Neural progenitor cell (in vitro differentiated cells): Measurements from ENCODE around the gene CAND2. TPM values are rescaled to one million over a fixed set of nuclear protein-coding genes. Genes with fewer than 3 reads are reported as not detected.
A peak's percentile ranks its signal among the peaks of the same experiment; 100 is the strongest.

ENCODE experiments used
- DNase-seq: peaks from one replicate; pipeline ENCODE4 v3.0.0-alpha.2; 2016; ENCODE audit warnings: low spot score
- H2AFZ ChIP-seq: fragments of 200-600 bp; sonication (generic); replicated peaks from 2 replicates; pipeline ENCODE4 v1.6.1; 2016; ENCODE audit warnings: antibody characterized with exemption
- H3F3A ChIP-seq: fragments of 200-600 bp; sonication (generic); 2 replicates; pipeline ENCODE4 v1.6.1; 2016; ENCODE audit warnings: antibody characterized with exemption, low read depth
- H3K27ac ChIP-seq: fragments of 200-600 bp; sonication (generic); 2 replicates; pipeline ENCODE4 v1.5.1; 2016; ENCODE audit warnings: mild to moderate bottlenecking
- H3K27me3 ChIP-seq: fragments of 200-600 bp; sonication (generic); 2 replicates; pipeline ENCODE4 v1.6.1; 2016; ENCODE audit warnings: mild to moderate bottlenecking, moderate library complexity
- H3K36me3 ChIP-seq: fragments of 200-600 bp; sonication (generic); 2 replicates; pipeline ENCODE4 v1.5.1; 2016
- H3K4me1 ChIP-seq: fragments of 200-600 bp; sonication (generic); 2 replicates; pipeline ENCODE4 v1.6.1; 2016; ENCODE audit warnings: mixed run types
- H3K4me2 ChIP-seq: fragments of 200-600 bp; sonication (generic); 2 replicates; pipeline ENCODE4 v1.6.1; 2016
- H3K4me3 ChIP-seq: fragments of 200-600 bp; sonication (generic); 2 replicates; pipeline ENCODE4 v1.5.1; 2016
- H3K79me2 ChIP-seq: fragments of 200-600 bp; sonication (generic); 2 replicates; pipeline ENCODE4 v1.6.1; 2016; ENCODE audit warnings: low read depth
- H3K9ac ChIP-seq: fragments of 200-600 bp; sonication (generic); 2 replicates; pipeline ENCODE4 v1.6.1; 2016
- H3K9me3 ChIP-seq: fragments of 200-600 bp; sonication (generic); 2 replicates; pipeline ENCODE4 v1.5.1; 2016; ENCODE audit warnings: low read depth
- H4K20me1 ChIP-seq: fragments of 200-600 bp; sonication (generic); 2 replicates; pipeline ENCODE4 v1.6.1; 2016; ENCODE audit warnings: low read depth
- H3K27ac Mint-ChIP-seq: 3 replicates; pipeline ENCODE4 v1.8.0; 2021; ENCODE audit warnings: mixed read lengths
- H3K27me3 Mint-ChIP-seq: 2 replicates; pipeline ENCODE4 v1.8.0; 2022; ENCODE audit warnings: low read depth, mild to moderate bottlenecking, inconsistent platforms, moderate library complexity, mixed read lengths; ENCODE audit not compliant: insufficient read depth
- H3K36me3 Mint-ChIP-seq: 3 replicates; pipeline ENCODE4 v1.8.0; 2021; ENCODE audit warnings: mixed read lengths
- H3K4me1 Mint-ChIP-seq: 3 replicates; pipeline ENCODE4 v1.8.0; 2021; ENCODE audit warnings: mixed read lengths
- H3K4me3 Mint-ChIP-seq: 3 replicates; pipeline ENCODE4 v1.8.0; 2021; ENCODE audit warnings: mild to moderate bottlenecking, moderate library complexity, mixed read lengths
- H3K9me3 Mint-ChIP-seq: 3 replicates; pipeline ENCODE4 v1.8.0; 2020; ENCODE audit warnings: mixed read lengths
- CTCF ChIP-seq: fragments of 200-600 bp; sonication (generic); IDR thresholded peaks from 2 replicates; pipeline ENCODE4 v1.5.1; 2017; ENCODE audit warnings: antibody characterized with exemption, mild to moderate bottlenecking
- EZH2 ChIP-seq: fragments of 200-600 bp; sonication (generic); IDR thresholded peaks from 2 replicates; pipeline ENCODE4 v1.6.1; 2017; ENCODE audit warnings: antibody characterized with exemption, mild to moderate bottlenecking, moderate library complexity
- EZH2phosphoT487 ChIP-seq: fragments of 200-600 bp; sonication (generic); IDR thresholded peaks from 2 replicates; pipeline ENCODE4 v1.6.1; 2017; ENCODE audit warnings: antibody characterized with exemption
- total RNA-seq: library from RNA; depleted of rRNA; stranded (reverse); fragments of >200 nt; gene quantifications from 2 replicates; pipeline ENCODE4 v1.2.3, GENCODE V29; 2015; ENCODE audit warnings: low replicate concordance

The CAND2 gene
- total RNA-seq, 1 donor from 2014 or later, result 2.4 TPM

GRCh38 chr3:12807601-12808359 lies 11.3 kb downstream of the CAND2 start:
- Histone ChIP-seq H3K79me2 (no peaks in the 10 kb centered on the region), H3K9me3 (no peaks in the 10 kb centered on the region), H4K20me1 (no peaks in the 10 kb centered on the region), H3K4me1 (peaks cover 8% of the 10 kb centered on the region), H2AFZ (no peak overlapping the region), H3K27me3 (no peaks in the 10 kb centered on the region), H3K4me3 (no peak overlapping the region), H3K9ac (no peak overlapping the region), H3F3A (peaks cover 8% of the 10 kb centered on the region), H3K4me2 (no peak overlapping the region), H3K36me3 (no peaks in the 10 kb centered on the region), H3K27ac (no peak overlapping the region)
- H3K4me3 Mint-ChIP-seq, result no peak overlapping the region
- H3K4me1 Mint-ChIP-seq, result peaks cover 9% of the 10 kb centered on the region
- no peak overlapping the region for H3K27ac Mint-ChIP-seq
- DNase-seq, result no peak
- H3K36me3 Mint-ChIP-seq, result peaks cover 5% of the 10 kb centered on the region
- peaks cover 2% of the 10 kb centered on the region for H3K27me3 Mint-ChIP-seq
- no peaks in the 10 kb centered on the region for H3K9me3 Mint-ChIP-seq
- no peak for TF ChIP-seq CTCF
- no peak for TF ChIP-seq EZH2
- no peak for TF ChIP-seq EZH2phosphoT487

- Mint-ChIP-seq H3K36me3 (peaks cover 5% of the 10 kb centered on the region), H3K27me3 (peaks cover 2% of the 10 kb centered on the region), H3K4me1 (peaks cover 9% of the 10 kb centered on the region), H3K27ac (peak overlapping the region; percentile 30), H3K9me3 (no peaks in the 10 kb centered on the region), H3K4me3 (peak overlapping the region; percentile 71)
- Histone ChIP-seq H3K4me1 (peaks cover 8% of the 10 kb centered on the region), H3K36me3 (no peaks in the 10 kb centered on the region), H4K20me1 (no peaks in the 10 kb centered on the region), H3K9ac (no peak overlapping the region), H2AFZ (no peak overlapping the region), H3F3A (peaks cover 8% of the 10 kb centered on the region), H3K27me3 (no peaks in the 10 kb centered on the region), H3K4me3 (no peak overlapping the region), H3K79me2 (no peaks in the 10 kb centered on the region), H3K4me2 (no peak overlapping the region), H3K9me3 (no peaks in the 10 kb centered on the region), H3K27ac (no peak overlapping the region)
- DNase-seq, result no peak
- no peak for TF ChIP-seq EZH2
- TF ChIP-seq CTCF, result no peak
- TF ChIP-seq EZH2phosphoT487, result no peak
Measured at GRCh38 chr3:12808587-12808986, 12.1 kb downstream of the CAND2 start.

GRCh38 chr3:12809001-12809400 lies 12.5 kb downstream of the CAND2 start:
- no peaks in the 10 kb centered on the region for H3K9me3 ChIP-seq
- H3K36me3 ChIP-seq, result no peaks in the 10 kb centered on the region
- H3K36me3 Mint-ChIP-seq, result peaks cover 4% of the 10 kb centered on the region
- H3K4me2 ChIP-seq, result no peak overlapping the region
- no peak for DNase-seq
- peaks cover 3% of the 10 kb centered on the region for H3K27me3 Mint-ChIP-seq
- H3K4me3 Mint-ChIP-seq, result peak overlapping the region; percentile 71
- no peak overlapping the region for H3K4me3 ChIP-seq
- no peak overlapping the region for H2AFZ ChIP-seq
- no peak overlapping the region for H3K9ac ChIP-seq
- peaks cover 8% of the 10 kb centered on the region for H3F3A ChIP-seq
- no peaks in the 10 kb centered on the region for H3K27me3 ChIP-seq
- H3K27ac ChIP-seq, result no peak overlapping the region
- no peaks in the 10 kb centered on the region for H3K9me3 Mint-ChIP-seq
- H3K27ac Mint-ChIP-seq, result peak overlapping the region; percentile 74
- H4K20me1 ChIP-seq, result no peaks in the 10 kb centered on the region
- no peaks in the 10 kb centered on the region for H3K79me2 ChIP-seq
- TF ChIP-seq CTCF (no peak), EZH2 (no peak), EZH2phosphoT487 (no peak)
- peaks cover 9% of the 10 kb centered on the region for H3K4me1 Mint-ChIP-seq
- peaks cover 8% of the 10 kb centered on the region for H3K4me1 ChIP-seq
